K562 (cell line): ENCODE data around the gene CBX4. TPM values are rescaled to one million over a fixed set of nuclear protein-coding genes. Genes with fewer than 3 reads are reported as not detected.

Source experiments
- ATAC-seq: fragments of 200-7000 bp; cut with Tn5 transposase; 3 replicates; pipeline ENCODE4 v1.9.1; 2020; ENCODE audit warnings: moderate library complexity
- BruUV-seq: library from RNA; stranded (reverse); fragments of 400-500 nt; replicated peaks from 2 replicates; lab custom pipeline; 2021; lab: Mats Ljungman, UMichigan
- CTCF ChIA-PET: fragments of 300-600 bp; formaldehyde crosslinking; extraction: SDS; loops from one replicate; lab custom pipeline; 2021; ENCODE audit warnings: low intra/inter-chr PET ratio; lab: Yijun Ruan, JAX
- POLR2A ChIA-PET: fragments of 300-600, 350-650 bp; sonication (Branson Sonifier 250); formaldehyde crosslinking; extraction: SDS; loops from one replicate; lab custom pipeline; 2021; ENCODE audit warnings: antibody characterized with exemption, inconsistent platforms; lab: Yijun Ruan, JAX
- DNase-seq, 4 experiments: peaks; one replicate each; pipeline versions ENCODE4 v3.0.0 to v3.0.0-alpha.2; 2011 to 2018; ENCODE audit warnings: low spot score in 3 of 4, mixed read lengths in 3 of 4; ENCODE audit errors: extremely low read depth in 1 of 4
- FAIRE-seq: peaks from 2 replicates; lab custom pipeline; 2011; peaks lifted over from hg19 to GRCh38; lab: Jason Lieb, UNC
- H2AFZ ChIP-seq: 2 replicates; pipeline ENCODE4 v1.6.0; 2011; ENCODE audit warnings: low read depth, low read length, control low read depth, inconsistent platforms
- H3K27ac ChIP-seq: fragments of 200-600 bp; 3 replicates; pipeline ENCODE4 v1.8.0; 2011; ENCODE audit warnings: low read depth, mild to moderate bottlenecking, control low read depth, inconsistent platforms, low read length, moderate library complexity, mixed read lengths; ENCODE audit errors: extremely low read depth
- H3K27me3 ChIP-seq, 2 experiments: fragments of 300-600 bp in 1 of 2; 2 replicates in 1 of 2; 3 replicates in 1 of 2; pipeline versions ENCODE4 v1.6.0 to v1.8.0; 2011; ENCODE audit warnings: inconsistent platforms in 2 of 2, low read length in 2 of 2, mild to moderate bottlenecking in 1 of 2, mixed read lengths in 1 of 2, moderate library complexity in 1 of 2; ENCODE audit not compliant: control insufficient read depth in 2 of 2, insufficient read depth in 2 of 2
- H3K36me3 ChIP-seq: fragments of 300-600 bp; 3 replicates; pipeline ENCODE4 v1.8.0; 2011; ENCODE audit warnings: mild to moderate bottlenecking, low read length, inconsistent platforms; ENCODE audit not compliant: control insufficient read depth, insufficient read depth
- H3K4me1 ChIP-seq, 2 experiments: fragments of 200-600 bp in 1 of 2; replicated peaks in 1 of 2; 2 replicates in 1 of 2; 3 replicates in 1 of 2; pipeline versions ENCODE4 v1.5.1 to v1.8.0; 2011; ENCODE audit warnings: inconsistent platforms in 2 of 2, low read length in 2 of 2, mild to moderate bottlenecking in 1 of 2, mixed read lengths in 1 of 2, moderate library complexity in 1 of 2; ENCODE audit not compliant: control insufficient read depth in 2 of 2, insufficient read depth in 2 of 2
- H3K4me2 ChIP-seq: 2 replicates; pipeline ENCODE4 v1.6.1; 2011; ENCODE audit warnings: low read length, control low read depth, inconsistent platforms, mixed read lengths; ENCODE audit not compliant: insufficient read depth
- H3K4me3 ChIP-seq: fragments of 200-600 bp; sonication (generic), shearing (Covaris generic); 2 replicates; pipeline ENCODE4 v1.5.1; 2016; ENCODE audit warnings: control low read depth, inconsistent platforms
- H3K79me2 ChIP-seq: fragments of 200-600 bp; 3 replicates; pipeline ENCODE4 v1.8.0; 2011; ENCODE audit warnings: low read length, inconsistent platforms; ENCODE audit not compliant: control insufficient read depth, insufficient read depth
- H3K9ac ChIP-seq, 2 experiments: 2 replicates each; pipeline versions ENCODE4 v1.6.0 to v1.6.1; 2011; ENCODE audit warnings: low read depth in 2 of 2, low read length in 2 of 2, control low read depth in 1 of 2, inconsistent platforms in 1 of 2, mild to moderate bottlenecking in 1 of 2, mixed read lengths in 1 of 2; ENCODE audit not compliant: insufficient read depth in 1 of 2
- H3K9me1 ChIP-seq: one replicate; pipeline ENCODE4 v1.6.0; 2011; ENCODE audit warnings: inconsistent platforms, mild to moderate bottlenecking, low read length, moderate library complexity; ENCODE audit not compliant: control insufficient read depth, insufficient read depth
- H3K9me3 ChIP-seq: replicated peaks from 2 replicates; pipeline ENCODE4 v1.5.1; 2011; ENCODE audit warnings: low read depth, low read length, inconsistent platforms; ENCODE audit not compliant: control insufficient read depth, insufficient read depth
- H4K20me1 ChIP-seq: replicated peaks from 2 replicates; pipeline ENCODE4 v1.6.1; 2011; ENCODE audit warnings: low read length, inconsistent platforms, mixed read lengths; ENCODE audit not compliant: control insufficient read depth, insufficient read depth
- MAX ChIP-seq: sonication (generic); formaldehyde crosslinking; IDR thresholded peaks from 2 replicates; pipeline ENCODE4 v1.9.0; 2022; ENCODE audit warnings: mild to moderate bottlenecking, missing genetic modification reagents
- PTTG1 ChIP-seq: fragments of 450-650 bp; IDR thresholded peaks from 2 replicates; pipeline ENCODE4 v1.6.1; 2016; ENCODE audit warnings: low read depth, mild to moderate bottlenecking, missing genetic modification characterization, missing compliant biosample characterization
- ZMIZ1 ChIP-seq, 2 experiments: fragments of 150-350 bp in 1 of 2; IDR thresholded peaks; 2 replicates each; pipeline ENCODE4 v1.6.1; 2012 to 2016; ENCODE audit warnings: low read depth in 2 of 2, low read length in 2 of 2, mild to moderate bottlenecking in 1 of 2, moderate library complexity in 1 of 2
- WGBS: fragments of 100-300 bp; shearing (Covaris generic); methylation state at CpG from one replicate; pipeline ENCODE4 v1.1.6; 2016; ENCODE audit warnings: low coverage, mixed read lengths; ENCODE audit not compliant: insufficient coverage; ENCODE audit errors: missing lambda C conversion rate; 5-methylcytosine and 5-hydroxymethylcytosine counted together
- in situ Hi-C: fragments of 300-500 bp; cut with MboI; formaldehyde crosslinking; loops from 4 replicates; pipeline ENCODE4 v1.15.0; 2018; ENCODE audit warnings: inconsistent platforms, mixed read lengths
- intact Hi-C: fragments of 100-400 bp; cut with micrococcal nuclease; formaldehyde crosslinking; loops from 2 replicates; pipeline ENCODE4 v1.14.2; 2022
- polyA plus RNA-seq, 8 experiments: library from polyadenylated mRNA; depleted of rRNA in 4 of 8; stranded (reverse) in 5 of 8; unstranded in 3 of 8; fragments of >200 nt; fragmentation: Nextera tagmentation in 2 of 8; fragmentation: Illumina TruSeq in 1 of 8; extraction: Ambion mirVana in 2 of 8; extraction: Trizol in 1 of 8; gene quantifications; 2 replicates each; pipeline versions ENCODE4 v1.2.1 to v1.2.3, GENCODE V29; 2011 to 2014; ENCODE audit warnings: inconsistent platforms in 1 of 8, missing spikeins in 1 of 8
- total RNA-seq, 7 experiments: library from RNA; depleted of rRNA in 6 of 7; stranded (reverse); fragments of >200 nt in 6 of 7; fragmentation: Illumina TruSeq in 2 of 7; extraction: Trizol in 2 of 7; gene quantifications; 2 replicates each; pipeline versions ENCODE4 v1.2.1 to v1.2.3, GENCODE V29; 2011 to 2021; ENCODE audit warnings: low replicate concordance in 1 of 7

The CBX4 gene
- total and polyA plus RNA-seq, 9 of the 15 experiments (the other 6 are each of a cell fraction or from before 2014, with no cell fraction given), result 0.98 to 50.5 (median 10.0) TPM

GRCh38 chr17:79862238-79862637 is 23.0 kb upstream of the CBX4 start:
- no peak overlapping the region for H2AFZ ChIP-seq
- no peak for FAIRE-seq
- DNase-seq, result no peak
- no peaks in the 10 kb centered on the region for H3K36me3 ChIP-seq
- ChIA-PET POLR2A (no interaction called here), CTCF (no interaction called here)
- no TSS peak for BruUV-seq
- no peak overlapping the region for H3K4me3 ChIP-seq
- intact Hi-C loops, result no loop called here
- H3K9me1 ChIP-seq, result no peaks in the 10 kb centered on the region
- H3K9ac ChIP-seq, result no peak overlapping the region
- H3K27me3 ChIP-seq, result peaks cover 60 to 90% of the 10 kb centered on the region in 2 experiments
- H4K20me1 ChIP-seq, result peaks cover 7% of the 10 kb centered on the region
- in situ Hi-C loops, result no loop called here
- ATAC-seq, result no peak
- TF ChIP-seq PTTG1 (tag) (no peak), ZMIZ1 (IDR thresholded peaks at IDR 0.05; ENCODE audit: low read depth in 2 of 2, low read length in 2 of 2) (no peak), MAX (no peak)
- H3K9me3 ChIP-seq, result no peaks in the 10 kb centered on the region
- WGBS, result 4% methylated on average over 5 of the region's 5 CpGs
- peaks cover 0 to 15% of the 10 kb centered on the region in 2 experiments; a peak in 2 of 5 replicates for H3K4me1 ChIP-seq
- no peak overlapping the region for H3K4me2 ChIP-seq
- H3K79me2 ChIP-seq, result no peaks in the 10 kb centered on the region
- H3K27ac ChIP-seq, result no peak overlapping the region
